ENCODE measurements around the gene KRT27. TPM values are rescaled to one million over a fixed set of nuclear protein-coding genes. Genes with fewer than 3 reads are reported as not detected.
"Not testable (repeated sequence)": the region's sequence is repeated elsewhere in the genome, so short reads cannot be mapped to it uniquely, and the experiment has no call there.

The KRT27 gene, protein sequence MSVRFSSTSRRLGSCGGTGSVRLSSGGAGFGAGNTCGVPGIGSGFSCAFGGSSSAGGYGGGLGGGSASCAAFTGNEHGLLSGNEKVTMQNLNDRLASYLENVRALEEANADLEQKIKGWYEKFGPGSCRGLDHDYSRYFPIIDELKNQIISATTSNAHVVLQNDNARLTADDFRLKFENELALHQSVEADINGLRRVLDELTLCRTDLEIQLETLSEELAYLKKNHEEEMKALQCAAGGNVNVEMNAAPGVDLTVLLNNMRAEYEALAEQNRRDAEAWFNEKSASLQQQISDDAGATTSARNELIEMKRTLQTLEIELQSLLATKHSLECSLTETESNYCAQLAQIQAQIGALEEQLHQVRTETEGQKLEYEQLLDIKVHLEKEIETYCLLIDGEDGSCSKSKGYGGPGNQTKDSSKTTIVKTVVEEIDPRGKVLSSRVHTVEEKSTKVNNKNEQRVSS
- not detected in 2 replicates for total RNA-seq

DNA sequence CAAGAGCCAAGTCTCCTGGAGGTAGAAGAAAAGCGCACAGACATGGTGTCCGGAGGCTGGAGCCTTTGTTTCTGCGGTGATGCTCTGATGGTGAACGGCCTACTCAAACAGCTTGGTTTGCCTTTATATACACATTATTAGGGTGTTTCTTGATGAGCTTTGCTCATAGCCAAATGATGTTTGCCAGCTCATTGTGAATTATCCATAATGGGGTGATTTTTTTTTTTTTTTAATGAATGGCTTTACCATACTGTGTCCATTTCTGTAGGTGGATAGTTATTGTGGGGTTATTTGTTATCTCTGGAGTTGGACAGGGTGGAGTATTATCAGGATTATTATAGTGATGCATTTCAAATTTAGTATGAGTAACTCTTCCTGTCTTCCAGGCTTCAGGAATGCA, at the start of gene KRT27:
TSS of gene KRT27 (minus strand) at position 101 of the 400 bp plus-strand sequence. CDS start at position 44, 57 bp downstream.
- DNase-seq (ENCODE audit: low read depth in 2 of 2) = no peak

DNA sequence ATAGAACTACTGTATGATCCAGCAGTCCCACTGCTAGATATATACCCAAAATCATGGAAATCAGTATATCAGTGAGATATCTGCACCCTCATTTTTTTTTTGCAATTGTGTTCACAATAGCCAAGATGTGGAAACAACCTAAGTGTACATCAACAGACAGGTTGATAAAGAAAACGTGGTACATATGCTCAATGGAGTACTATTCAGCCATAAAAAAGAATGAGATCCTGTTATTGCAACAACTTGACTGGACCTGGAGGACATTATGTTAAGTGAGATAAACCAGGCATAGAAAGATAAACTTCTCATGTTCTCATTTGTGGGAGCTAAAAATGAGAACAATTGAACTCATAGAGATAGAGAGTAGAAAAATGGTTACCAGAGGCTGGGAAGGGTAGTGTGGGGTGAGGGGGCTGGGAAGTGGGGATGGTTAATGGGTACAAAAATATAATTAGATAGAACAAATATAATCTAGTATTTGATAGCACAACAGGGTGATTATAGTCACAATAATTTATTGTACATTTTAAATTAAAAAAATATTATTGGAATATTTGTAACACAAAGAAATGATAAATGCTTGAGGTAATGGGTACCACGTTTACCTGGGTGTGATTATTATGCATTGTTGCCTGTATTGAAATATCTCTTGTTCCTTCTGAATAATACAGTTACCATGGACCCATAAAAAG, 47.9 kb upstream of the KRT27 start:
- no peak for DNase-seq (ENCODE audit: low read depth in 2 of 2)

DNA sequence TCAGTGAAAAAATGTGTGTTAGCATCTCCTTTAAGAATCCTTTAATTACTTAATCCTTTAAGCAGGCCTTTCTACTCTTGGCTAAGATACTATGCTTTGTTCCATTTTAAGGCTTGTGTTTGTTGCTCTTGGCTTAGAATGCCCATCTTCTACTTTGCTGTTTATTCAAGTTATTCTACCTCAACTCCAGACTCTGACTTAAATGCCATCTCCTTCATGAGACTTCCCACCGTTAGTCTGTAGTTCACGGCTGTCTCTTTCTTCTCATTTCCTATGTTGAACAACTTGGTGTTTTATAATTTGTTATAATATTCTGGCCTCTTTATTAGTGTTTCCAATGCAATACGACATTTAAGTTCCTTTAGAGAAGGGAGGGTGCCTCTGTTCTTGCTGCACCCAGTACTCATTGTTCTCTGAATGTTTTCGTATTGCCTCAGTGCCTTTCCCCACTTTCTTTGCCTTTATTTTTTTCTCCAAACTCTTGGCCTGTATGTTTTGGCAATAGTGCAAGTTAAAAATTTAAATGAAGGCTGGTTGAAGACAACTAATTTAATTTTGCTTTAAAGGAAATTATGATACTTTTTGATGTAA, 46.2 kb upstream of the KRT27 start:
- no peak for DNase-seq (ENCODE audit: low read depth in 2 of 2)

DNA sequence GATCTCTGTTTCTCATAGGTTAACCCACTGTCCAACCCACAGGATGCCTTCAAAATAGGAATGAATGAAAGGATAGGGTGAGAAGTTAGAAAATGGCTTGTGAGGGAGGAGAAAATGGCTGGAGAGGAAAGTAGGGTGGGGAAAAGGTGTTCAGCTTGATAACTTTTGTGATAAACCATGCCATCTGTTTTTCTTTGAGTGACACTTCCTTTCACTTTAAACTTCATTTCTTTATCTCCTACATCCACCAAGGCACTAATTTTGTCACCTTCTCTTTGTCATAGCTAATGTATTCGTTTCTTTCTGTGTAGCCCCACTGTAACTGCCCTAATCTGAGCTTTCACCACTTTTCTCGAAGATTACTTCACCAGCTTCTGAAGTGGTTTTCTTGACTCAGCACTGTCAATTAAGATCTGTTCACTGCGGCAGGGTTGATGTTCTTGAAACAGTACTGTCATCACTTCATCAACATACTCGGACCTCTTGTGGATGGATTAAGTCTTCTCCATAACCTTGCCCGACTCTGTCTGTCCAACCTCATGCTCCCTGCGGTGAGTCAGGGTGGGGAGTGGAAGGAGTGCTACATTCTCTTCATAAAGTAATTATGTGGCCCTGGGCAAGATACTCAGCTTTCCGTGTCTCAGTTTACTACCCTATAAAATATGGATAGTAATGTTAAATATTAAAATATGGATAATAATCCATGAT, 45.5 kb upstream of the KRT27 start:
- peak in 1 of 2 donors; percentile 8 for DNase-seq (ENCODE audit: low read depth in 2 of 2)

DNA sequence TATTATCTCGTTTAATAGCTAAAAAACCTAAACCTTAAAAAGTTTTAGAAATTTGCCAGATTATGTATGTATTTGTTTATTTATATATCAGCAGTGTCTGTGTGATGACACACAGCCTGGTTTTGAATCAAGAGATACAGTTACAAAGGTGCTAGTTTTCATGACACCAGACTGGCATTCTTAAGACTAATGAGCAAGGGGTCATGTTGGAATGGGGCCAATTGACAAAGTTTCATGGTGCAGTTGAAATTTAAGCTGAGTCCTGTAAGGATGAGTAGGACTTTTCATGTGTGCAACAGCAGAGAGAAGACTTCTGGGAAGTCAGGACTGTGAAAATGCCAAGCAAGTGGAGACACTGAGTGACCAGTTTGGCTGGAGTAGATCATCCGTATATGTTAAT, 43.2 kb upstream of the KRT27 start:
- no peak for DNase-seq (ENCODE audit: low read depth in 2 of 2)

DNA sequence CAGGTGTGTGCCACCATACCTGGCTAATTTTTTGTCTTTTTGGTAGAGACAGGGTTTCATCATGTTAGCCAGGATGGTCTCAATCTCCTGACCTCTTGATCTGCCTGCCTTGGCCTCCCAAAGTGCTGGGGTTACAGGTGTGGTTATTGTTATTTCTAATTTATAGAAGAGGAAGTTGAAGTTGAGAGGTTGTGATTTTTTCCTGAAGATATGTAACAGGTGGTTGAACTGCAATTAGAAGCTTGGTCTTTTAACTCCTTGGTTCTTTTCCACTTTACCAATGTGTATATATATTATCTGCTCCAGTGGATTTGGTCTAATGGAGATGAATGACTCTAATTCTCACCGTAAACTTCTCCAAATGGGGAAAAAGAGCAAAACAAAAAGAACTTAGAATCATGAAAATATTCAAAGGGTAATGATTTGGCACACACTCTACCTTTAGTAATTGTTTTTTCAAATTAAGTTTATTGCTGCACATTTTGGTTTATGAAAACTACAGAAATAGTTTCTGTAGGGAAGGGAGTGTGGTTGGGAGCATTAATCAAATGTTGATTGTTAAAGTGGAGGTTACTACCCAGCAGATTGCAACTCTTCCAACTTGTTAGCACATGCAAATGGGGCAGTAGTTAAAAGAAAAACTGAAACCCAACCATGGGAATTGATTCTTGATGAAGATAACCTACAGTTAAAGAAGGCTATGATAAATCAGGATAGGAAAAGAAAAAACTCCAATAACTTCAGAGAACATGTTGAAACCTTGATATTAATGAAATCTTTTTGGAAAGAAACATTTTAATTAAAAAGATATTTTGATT, 41.9 kb upstream of the KRT27 start:
- no peak for DNase-seq (ENCODE audit: low read depth in 2 of 2)

DNA sequence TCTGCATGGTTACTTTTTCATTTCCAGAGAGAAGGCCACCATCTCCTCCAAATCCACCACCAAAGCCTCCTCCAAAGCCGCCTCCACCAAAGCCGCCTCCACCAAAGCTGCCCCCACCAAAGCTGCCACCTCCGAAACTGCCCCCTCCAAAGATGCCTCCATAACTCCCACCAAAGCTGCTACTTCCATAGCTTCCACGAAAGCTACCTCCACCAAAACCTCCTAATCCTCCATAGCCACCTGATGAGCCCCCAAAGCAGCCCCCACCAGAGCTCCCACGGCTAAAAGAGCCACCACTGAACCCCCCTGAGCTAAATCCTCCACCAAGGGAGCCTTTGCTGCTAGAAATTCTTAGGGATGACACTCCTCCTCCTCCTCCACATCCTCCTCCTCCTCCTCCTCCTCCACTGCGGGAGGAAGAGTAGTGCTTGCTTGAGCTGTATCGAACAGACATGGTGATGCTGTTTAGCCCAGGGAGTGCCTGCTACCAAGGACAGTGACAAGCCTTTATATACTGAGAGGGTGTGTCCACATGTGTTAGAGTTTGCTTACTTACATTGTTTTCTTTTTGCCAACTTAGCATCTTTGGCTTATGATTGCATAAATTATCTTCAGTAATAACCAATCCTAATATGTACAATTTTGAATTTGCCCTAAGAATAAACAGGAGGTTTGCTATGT, 39.9 kb upstream of the KRT27 start, which contains the start of gene KRT10:
TSS of gene KRT10 (minus strand) at position 483 of the 681 bp plus-strand sequence. CDS start at position 454, 29 bp downstream.
- no peak for DNase-seq (ENCODE audit: low read depth in 2 of 2)

DNA sequence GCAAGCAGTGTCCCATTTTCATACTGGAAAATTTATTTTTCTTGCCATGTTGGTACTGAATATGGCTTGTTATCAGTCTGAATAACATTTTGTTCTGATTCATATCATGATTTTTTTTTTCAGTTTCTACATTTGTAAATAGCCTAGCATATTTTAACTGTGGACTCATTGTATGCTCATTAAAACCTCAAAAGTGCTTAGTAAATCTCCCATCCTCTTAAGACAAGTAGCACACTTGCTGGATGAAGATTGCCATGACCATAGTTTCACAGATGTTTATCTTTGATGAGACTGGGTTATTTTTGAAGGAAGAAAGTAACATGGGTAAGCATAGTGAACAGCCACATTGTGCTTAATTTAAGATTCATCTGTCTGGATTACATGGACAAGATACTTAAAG, 39.2 kb upstream of the KRT27 start:
- DNase-seq (ENCODE audit: low read depth in 2 of 2) = no peak

DNA sequence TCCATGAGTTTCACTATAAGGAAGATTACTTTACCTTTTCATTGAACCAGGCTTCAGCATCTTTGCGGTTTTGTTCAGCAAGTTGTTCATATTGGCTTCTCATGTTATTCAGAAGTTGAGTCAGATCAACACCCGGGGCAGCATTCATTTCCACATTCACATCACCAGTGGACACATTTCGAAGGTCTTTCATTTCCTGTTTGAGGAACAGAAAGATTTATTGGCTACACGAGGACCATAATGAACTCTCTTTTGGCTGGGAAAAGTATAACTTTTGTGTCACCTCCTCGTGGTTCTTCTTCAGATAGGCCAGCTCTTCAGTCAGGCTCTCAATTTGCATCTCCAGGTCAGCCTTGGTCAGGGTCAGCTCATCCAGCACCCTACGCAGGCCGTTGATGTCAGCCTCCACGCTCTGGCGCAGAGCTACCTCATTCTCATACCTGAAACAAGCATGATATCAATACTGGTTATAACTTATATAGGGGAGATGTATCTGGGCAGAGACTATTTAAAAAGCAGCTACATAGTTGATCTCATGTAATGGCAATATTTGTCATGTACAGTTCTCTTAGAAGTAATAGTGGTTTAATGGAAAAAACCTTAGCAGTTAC, 38.0 kb upstream of the KRT27 start:
- no peak for DNase-seq (ENCODE audit: low read depth in 2 of 2)

DNA sequence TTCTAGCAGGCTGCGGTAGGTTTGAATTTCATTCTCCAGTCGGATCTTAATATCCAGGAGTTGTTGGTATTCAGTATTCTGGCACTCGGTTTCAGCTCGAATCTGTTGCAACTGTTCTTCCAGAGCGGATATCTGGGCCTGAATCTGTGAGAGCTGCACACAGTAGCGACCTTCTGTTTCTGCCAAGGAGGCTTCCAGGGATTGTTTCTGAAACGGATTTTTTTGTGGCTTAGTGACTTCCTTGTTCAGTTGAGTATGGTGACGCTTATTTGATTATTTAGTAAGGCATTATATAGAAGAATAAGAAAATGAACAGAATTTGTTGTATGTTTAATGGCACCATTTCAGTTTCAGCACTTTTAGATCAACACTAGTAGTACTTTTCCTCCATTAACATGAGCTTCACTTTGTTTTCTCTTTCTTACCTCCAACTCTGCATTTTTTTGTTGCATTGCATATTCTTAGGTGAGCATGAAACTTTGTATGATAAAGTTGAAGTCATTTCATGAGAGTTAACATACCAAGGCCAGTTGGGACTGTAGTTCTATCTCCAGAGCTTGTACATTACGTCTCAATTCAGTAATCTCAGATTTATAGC, 37.3 kb upstream of the KRT27 start:
- peak; percentile 10 to 52 for DNase-seq (ENCODE audit: low read depth in 2 of 2)

DNA sequence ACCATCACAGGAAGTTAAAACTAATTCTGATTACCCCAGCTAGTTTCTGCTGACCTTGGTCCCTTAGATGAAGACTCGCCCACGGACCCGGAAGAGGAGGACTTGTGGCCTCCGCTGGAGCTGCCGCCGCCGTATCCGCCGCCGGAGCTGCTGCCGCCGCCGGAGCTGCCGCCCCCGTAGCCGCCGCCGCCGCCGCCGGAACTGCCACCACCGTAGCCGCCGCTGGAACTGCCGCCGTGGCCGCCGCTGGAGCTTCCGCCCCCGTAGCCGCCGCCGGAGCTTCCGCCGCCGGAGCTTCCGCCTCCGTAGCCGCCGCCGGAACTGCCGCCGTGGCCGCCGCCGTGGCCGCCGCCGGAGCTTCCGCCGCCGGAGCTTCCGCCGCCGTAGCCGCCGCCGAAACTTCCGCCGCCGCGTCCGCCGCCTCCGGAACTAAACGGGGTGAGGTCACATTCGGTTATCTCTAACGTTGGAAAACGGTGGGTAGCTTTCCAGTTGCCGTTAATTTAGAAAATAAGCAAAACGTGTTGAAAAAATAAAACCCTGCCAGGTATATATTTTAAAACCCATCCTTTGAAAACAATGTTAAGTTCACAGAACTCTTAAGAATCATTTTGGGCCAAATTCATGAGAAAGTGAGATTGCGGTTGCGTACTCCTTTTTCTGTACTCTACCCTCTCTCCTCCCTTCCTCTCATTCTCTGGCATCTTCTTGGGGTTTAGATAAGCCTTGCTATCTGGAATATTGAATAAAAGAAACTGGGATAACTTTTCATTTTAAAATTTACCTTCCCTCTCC, 36.6 kb upstream of the KRT27 start:
- DNase-seq (ENCODE audit: low read depth in 2 of 2) = peak; percentile 89

DNA sequence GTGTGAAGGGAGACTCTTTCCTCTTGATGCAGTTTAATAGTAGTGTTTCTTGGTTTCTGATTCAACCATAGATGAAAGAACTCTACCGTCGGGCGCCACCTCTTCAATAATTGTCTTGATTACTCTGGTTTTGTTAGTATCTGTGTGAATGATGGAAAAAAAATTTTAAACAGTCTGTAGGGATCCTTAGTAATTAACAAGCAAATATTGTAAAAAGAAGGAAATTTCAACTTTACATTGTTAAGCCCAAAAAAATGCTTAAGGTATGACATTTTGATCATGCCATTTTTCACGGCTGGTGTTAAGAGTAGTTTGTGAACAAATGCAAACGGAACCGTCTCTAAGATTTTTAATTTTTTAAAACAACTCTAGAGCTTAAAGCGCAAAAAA, 36.0 kb upstream of the KRT27 start:
- DNase-seq (ENCODE audit: low read depth in 2 of 2) = no peak

DNA sequence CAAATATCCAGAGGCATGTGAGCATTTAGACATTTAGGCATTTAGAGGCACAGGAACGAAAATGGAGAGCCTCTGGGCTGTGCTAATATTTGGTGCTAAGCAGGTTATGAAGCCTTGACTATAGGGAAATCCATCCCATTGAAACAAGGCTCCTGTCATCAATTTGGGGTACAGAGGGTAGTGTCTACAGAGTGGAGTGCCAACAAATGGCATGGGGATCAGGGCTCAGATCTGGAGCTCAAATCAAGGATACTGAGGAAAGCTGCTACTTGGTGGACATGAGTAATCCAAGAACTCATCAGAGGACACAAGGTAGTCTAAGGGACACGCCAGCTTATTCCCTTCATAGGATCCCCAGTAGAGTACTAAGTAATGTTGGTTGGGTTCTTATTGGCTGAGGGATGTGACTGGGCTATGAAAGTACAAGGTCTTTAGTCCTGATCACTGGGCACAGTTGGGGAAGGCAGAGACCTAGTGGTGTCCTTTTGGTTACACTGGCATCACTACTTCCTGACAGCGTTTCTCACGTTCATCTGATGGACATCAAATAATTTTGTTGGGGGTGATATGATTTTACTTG, 34.8 kb upstream of the KRT27 start:
- no peak for DNase-seq (ENCODE audit: low read depth in 2 of 2)

DNA sequence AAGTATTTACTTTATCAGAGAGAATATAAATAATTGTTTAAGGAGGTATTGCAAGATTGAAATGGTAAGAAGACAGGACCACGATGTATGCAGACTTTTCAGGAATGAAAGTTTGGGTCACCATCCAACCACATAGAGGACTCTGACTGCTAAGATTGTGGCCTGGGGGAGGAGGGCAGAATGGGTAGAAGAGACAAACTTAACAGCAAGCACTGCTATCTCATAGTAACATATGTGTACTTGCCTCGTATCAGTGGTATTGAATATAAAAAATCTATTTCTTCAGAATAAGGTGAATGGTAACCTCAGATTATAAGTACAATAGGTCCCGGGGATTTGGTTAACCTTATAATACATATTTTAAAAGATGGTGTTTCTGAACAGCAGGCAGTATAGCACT, 34.2 kb upstream of the KRT27 start:
- no peak for DNase-seq (ENCODE audit: low read depth in 2 of 2)

DNA sequence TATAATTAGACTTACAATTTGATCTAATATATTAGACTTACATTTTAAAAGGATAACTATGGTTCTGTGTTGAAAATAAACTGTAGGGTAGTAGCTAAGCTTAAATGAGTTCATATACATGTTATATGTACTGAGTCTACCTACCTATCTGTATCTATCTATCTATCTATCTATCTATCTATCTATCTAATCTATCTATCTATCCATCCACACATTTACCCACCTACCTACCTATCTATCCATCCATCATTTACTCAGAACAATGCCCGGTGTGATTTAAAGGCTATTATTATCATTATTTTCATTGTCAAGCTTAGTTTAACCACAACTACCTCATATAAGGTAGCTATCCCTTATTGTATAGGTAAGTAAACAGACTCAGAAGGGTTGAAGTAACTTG, 33.0 kb upstream of the KRT27 start:
- DNase-seq (ENCODE audit: low read depth in 2 of 2) = no peak

DNA sequence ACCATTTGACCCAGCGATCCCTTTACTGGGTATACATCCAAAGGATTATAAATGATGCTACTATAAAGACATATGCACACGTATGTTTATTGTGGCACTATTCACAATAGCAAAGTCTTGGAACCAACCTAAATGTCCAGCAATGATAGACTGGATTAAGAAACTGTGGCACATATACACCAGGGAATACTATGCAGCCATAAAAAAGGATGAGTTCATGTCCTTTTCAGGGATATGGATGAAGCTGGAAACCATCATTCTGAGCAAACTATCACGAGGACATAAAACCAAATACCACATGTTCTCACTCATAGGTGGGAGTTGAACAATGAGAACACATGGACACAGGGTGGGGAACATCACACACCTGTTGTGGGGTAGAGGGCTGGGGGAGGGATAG, 32.3 kb upstream of the KRT27 start:
- not testable (repeated sequence) for DNase-seq (ENCODE audit: low read depth in 2 of 2)

DNA sequence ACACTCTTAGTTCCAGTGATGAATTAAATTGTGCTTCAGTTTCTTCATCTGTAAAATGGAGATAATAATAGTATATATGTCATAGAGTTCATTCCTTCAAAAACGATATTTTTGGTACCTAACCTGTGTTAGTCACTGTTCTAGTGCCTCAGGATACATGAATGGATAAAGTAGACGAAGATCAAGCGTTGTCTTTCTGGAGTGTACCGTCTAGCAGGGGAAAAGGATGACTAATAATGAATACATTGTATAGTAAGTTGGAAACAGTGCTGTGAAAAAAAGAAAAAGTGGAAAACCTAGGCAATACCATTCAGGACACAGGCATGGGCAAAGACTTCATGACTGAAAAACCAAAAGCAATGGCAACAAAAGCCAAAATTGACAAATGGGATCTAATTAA, 31.5 kb upstream of the KRT27 start:
- DNase-seq (ENCODE audit: low read depth in 2 of 2) = no peak

DNA sequence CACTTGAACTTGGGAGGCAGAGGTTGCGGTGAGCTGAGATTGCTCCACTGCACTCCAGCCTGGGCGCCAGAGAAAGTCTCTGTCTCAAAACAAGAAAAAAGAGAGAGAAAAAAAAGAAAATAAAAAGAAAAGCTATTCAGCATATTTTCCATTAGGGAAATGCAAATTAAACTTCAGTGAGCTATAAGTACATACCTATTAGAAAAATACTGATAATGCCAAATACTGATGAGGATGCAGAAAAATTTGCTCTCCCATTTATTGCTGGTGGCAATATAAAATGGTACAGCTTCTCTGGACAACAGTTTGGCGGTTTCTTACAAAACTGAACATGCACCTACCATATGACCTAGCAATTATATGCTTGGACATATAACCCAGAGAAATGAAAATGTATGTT, 30.3 kb upstream of the KRT27 start:
- DNase-seq (ENCODE audit: low read depth in 2 of 2) = no peak

Measured in lung microvascular endothelial cell (primary cell).